GM06990 (cell line): Measurements from ENCODE around the gene ARHGEF16.

Experiments
- DNase-seq: peaks from one replicate; pipeline ENCODE4 v3.0.0-alpha.2; 2011; ENCODE audit not compliant: insufficient read length; ENCODE audit errors: extremely low read depth
- H3K27me3 ChIP-seq: replicated peaks from 2 replicates; pipeline ENCODE4 v1.6.0; 2011; ENCODE audit warnings: low read length; ENCODE audit not compliant: control insufficient read depth, insufficient read depth
- H3K36me3 ChIP-seq: 2 replicates; pipeline ENCODE4 v1.5.1; 2011; ENCODE audit warnings: low read length; ENCODE audit not compliant: control insufficient read depth, insufficient read depth
- H3K4me3 ChIP-seq: replicated peaks from 2 replicates; pipeline ENCODE4 v1.5.1; 2011; ENCODE audit warnings: low read depth, mild to moderate bottlenecking, control low read depth, low read length
- TF ChIP-seq, protein P1 (sequence below): IDR thresholded peaks from 2 replicates; pipeline ENCODE4 v1.5.1; 2011; ENCODE audit warnings: low read length, control low read depth, mild to moderate bottlenecking, inconsistent platforms; ENCODE audit not compliant: insufficient read depth, poor library complexity, severe bottlenecking

ARHGEF16 gene

DNA sequence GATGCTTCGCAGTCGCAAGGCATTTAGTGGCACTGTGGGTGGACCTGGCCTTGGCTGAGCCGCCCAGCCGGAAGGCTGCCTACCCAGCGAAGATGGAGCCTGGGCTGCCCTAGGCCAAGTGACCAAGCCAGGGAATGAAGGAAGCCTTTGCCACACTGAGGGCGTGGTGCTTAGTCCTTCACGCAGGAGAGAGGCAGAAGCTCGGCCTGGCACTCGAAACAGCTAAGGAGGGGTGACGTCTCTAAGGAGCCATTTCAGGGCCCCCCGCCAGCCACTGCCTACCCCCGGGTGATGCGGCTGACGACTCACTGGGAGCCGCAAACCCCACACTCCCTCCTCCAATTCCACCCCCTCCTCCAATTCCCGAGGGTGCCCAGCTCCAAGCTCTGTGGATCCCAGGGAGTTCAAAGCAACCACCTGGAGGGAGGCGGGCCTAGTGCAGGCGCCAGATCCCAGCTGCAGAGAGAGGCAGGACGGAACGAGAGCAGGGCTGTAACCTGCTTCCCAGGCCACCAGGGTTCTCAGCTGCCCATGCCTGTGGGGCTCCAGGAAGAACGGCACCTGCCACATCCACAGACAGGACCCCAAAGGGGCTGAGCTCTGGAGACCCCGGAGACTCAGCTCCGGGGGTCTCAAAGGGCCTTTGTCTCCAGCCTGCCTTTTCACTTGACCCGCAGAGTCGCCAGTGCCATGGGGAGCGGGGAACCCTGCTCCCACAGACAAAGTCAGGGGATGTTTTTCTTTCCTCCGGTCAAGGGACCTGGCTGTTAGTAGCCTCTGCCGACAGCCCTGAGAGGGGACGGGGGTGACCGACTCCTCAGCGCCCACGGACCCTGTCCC is 75.8 kb downstream of the ARHGEF16 start:
- H3K4me3 ChIP-seq = no peak overlapping the region
- DNase-seq = no peak
- TF ChIP-seq, protein P1, sequence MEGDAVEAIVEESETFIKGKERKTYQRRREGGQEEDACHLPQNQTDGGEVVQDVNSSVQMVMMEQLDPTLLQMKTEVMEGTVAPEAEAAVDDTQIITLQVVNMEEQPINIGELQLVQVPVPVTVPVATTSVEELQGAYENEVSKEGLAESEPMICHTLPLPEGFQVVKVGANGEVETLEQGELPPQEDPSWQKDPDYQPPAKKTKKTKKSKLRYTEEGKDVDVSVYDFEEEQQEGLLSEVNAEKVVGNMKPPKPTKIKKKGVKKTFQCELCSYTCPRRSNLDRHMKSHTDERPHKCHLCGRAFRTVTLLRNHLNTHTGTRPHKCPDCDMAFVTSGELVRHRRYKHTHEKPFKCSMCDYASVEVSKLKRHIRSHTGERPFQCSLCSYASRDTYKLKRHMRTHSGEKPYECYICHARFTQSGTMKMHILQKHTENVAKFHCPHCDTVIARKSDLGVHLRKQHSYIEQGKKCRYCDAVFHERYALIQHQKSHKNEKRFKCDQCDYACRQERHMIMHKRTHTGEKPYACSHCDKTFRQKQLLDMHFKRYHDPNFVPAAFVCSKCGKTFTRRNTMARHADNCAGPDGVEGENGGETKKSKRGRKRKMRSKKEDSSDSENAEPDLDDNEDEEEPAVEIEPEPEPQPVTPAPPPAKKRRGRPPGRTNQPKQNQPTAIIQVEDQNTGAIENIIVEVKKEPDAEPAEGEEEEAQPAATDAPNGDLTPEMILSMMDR = no peak
- no peaks in the 10 kb centered on the region for H3K36me3 ChIP-seq
- H3K27me3 ChIP-seq = no peaks in the 10 kb centered on the region; the same call in 1 of the 2 replicates
